Muscle layer of duodenum (tissue), 2 donors: ENCODE results near the gene ELK1.

Experiments
- H3K27ac ChIP-seq: one replicate; pipeline ENCODE4 v1.7.0; 2013; ENCODE audit warnings: mild to moderate bottlenecking, low read length
- H3K27me3 ChIP-seq: one replicate; pipeline ENCODE4 v1.7.0; 2013; ENCODE audit warnings: low read depth, mild to moderate bottlenecking, control low read depth, low read length
- H3K36me3 ChIP-seq, 2 donors: one replicate each; pipeline ENCODE4 v1.7.0; 2013; ENCODE audit warnings: low read length in 2 of 2, control low read depth in 1 of 2, mild to moderate bottlenecking in 1 of 2; ENCODE audit not compliant: insufficient read depth in 2 of 2, control insufficient read depth in 1 of 2
- H3K4me1 ChIP-seq, 2 donors: one replicate each; pipeline ENCODE4 v1.7.0; 2013; ENCODE audit warnings: low read length in 2 of 2, mild to moderate bottlenecking in 2 of 2, control low read depth in 1 of 2, moderate library complexity in 1 of 2; ENCODE audit not compliant: insufficient read depth in 2 of 2, control insufficient read depth in 1 of 2
- H3K4me3 ChIP-seq, 2 donors: one replicate each; pipeline ENCODE4 v1.7.0; 2013; ENCODE audit warnings: low read length in 2 of 2, low read depth in 1 of 2, mild to moderate bottlenecking in 1 of 2
- H3K9me3 ChIP-seq, 2 donors: one replicate each; pipeline ENCODE4 v1.7.0; 2013; ENCODE audit warnings: low read length in 2 of 2, control low read depth in 1 of 2, mild to moderate bottlenecking in 1 of 2; ENCODE audit not compliant: control insufficient read depth in 1 of 2
- donor health status: healthy.

ELK1 gene

DNA sequence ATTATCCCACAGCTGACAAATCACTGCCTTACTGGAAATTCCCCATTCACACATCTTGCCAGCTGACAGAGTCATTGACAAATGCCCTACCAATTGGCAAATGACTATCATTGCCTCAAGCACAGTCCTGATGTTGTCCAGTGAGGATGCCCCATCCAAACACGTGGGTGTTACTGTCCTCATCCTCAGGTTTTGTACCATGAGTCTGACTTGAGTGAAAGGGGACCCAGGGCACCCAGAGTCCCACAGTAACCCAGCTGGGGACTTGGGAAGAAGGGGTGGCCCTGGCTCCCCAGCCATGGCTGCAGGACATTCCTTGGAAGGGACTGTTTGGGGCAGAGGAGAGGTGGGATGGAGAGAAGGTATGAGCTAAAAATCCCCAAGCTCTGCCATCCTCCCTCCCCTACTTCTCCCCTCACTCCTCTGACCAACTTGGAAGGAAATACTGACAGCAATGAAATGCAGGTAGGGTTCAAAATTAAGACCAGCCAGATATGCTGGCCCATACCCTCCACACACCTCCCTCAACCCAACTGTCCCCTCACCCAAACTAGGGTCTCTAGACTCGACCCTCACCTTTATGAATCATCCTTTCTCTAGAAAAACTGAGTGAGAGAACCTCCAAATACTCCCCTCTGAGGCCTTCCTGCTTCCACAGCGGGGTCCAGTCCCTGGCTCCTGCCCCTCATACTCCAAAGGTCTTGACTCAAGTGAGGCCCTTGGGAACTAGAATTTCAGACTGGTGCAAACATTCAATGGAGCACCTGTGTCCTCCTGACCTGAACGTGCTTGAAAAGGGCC is 63.1 kb downstream of the ELK1 start:
- H3K9me3 ChIP-seq = no peaks in the 10 kb centered on the region
- H3K4me3 ChIP-seq = no peak overlapping the region
- peaks cover 0 to 3% of the 10 kb centered on the region in 2 donors for H3K4me1 ChIP-seq
- H3K36me3 ChIP-seq = peaks cover 0 to 12% of the 10 kb centered on the region in 2 donors
- H3K27me3 ChIP-seq = no peaks in the 10 kb centered on the region
- H3K27ac ChIP-seq = no peak overlapping the region

DNA sequence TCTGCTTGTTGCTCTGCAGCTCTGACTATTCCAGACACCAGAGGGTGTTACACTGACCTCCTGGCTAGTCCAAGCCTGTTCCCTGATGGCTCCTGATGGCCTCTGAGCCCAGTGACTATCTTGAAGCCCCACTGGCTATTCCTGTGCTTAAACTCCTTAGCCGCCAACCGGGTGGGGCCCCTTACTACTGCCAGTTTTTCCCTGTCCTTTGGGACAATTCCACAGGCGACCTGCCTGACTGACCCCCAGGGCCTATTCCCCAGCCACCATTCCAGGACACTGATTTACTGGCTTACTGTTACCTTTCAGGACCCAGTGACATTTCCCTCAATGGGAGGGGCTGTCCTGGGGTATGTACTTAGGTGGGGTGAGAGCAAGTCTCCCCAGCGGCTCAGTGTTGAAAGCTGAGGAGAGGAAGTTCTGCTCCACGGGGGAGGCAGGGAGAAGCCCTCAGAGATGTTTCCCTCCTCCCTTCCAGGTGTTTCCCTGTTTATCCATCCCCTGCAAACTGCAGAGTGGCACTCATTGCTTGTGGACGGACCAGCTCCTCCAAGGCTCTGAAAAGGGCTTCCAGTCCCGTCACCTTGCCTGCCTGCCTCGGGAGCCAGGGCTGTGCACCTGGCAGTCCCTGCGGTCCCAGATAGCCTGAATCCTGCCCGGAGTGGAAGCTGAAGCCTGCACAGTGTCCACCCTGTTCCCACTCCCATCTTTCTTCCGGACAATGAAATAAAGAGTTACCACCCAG is 64.1 kb downstream of the ELK1 start:
- H3K4me1 ChIP-seq = peaks cover 5 to 6% of the 10 kb centered on the region in 2 donors
- H3K27ac ChIP-seq = no peak overlapping the region

More for the DNA sequence above, 64.1 kb downstream of the ELK1 start:
- no peaks in the 10 kb centered on the region for H3K9me3 ChIP-seq
- H3K4me3 ChIP-seq = no peak overlapping the region
- H3K36me3 ChIP-seq = peaks cover 0 to 12% of the 10 kb centered on the region in 2 donors
- H3K27me3 ChIP-seq = no peaks in the 10 kb centered on the region
